ENCODE results near the gene FLAD1. TPM values are rescaled to one million over a fixed set of nuclear protein-coding genes. Genes with fewer than 3 reads are reported as not detected.

Gene FLAD1
- total RNA-seq, 1 donor from 2014 or later, result 55.9 TPM

GRCh38 chr1:155002464-155003226 lies 19.5 kb downstream of the FLAD1 start, which contains the start of gene ZBTB7B:
Gene ZBTB7B (plus strand): TSS chr1:155002802. CDS start chr1:155014661, 11,859 bp downstream.
- no peak for DNase-seq (ENCODE audit: low spot score, unreplicated experiment)
- Mint-ChIP-seq H3K27ac (peak within 1 kb of the TSS; percentile 96), H3K36me3 (ENCODE audit: insufficient read depth) (no peaks in the 10 kb centered on the region), H3K4me3 (ENCODE audit: low read depth) (peak within 1 kb of the TSS; percentile 98), H3K9me3 (ENCODE audit: low read depth) (no peaks in the 10 kb centered on the region), H3K4me1 (ENCODE audit: low read depth) (peaks cover 17% of the 10 kb centered on the region), H3K27me3 (no peaks in the 10 kb centered on the region)
- TF ChIP-seq CTCF (IDR thresholded peaks at IDR 0.05; ENCODE audit: unreplicated experiment), result no peak

- TF ChIP-seq CTCF (IDR thresholded peaks at IDR 0.05; ENCODE audit: unreplicated experiment), result peak; percentile 5
- H3K4me3 Mint-ChIP-seq (ENCODE audit: low read depth), result peak overlapping the region; percentile 98
- H3K4me1 Mint-ChIP-seq (ENCODE audit: low read depth), result peaks cover 17% of the 10 kb centered on the region
- no peak for DNase-seq (ENCODE audit: low spot score, unreplicated experiment)
- no peaks in the 10 kb centered on the region for H3K9me3 Mint-ChIP-seq (ENCODE audit: low read depth)
- no peaks in the 10 kb centered on the region for H3K27me3 Mint-ChIP-seq
- peak overlapping the region; percentile 96 for H3K27ac Mint-ChIP-seq
- H3K36me3 Mint-ChIP-seq (ENCODE audit: insufficient read depth), result no peaks in the 10 kb centered on the region
These were observed 20.2 kb downstream of the FLAD1 start for GRCh38 chr1:155003227-155003765.

GRCh38 chr1:155003766-155004351 lies 20.7 kb downstream of the FLAD1 start:
- DNase-seq (ENCODE audit: low spot score, unreplicated experiment), result no peak
- Mint-ChIP-seq H3K27me3 (no peaks in the 10 kb centered on the region), H3K9me3 (ENCODE audit: low read depth) (no peaks in the 10 kb centered on the region), H3K27ac (peak overlapping the region; percentile 91), H3K36me3 (ENCODE audit: insufficient read depth) (no peaks in the 10 kb centered on the region), H3K4me3 (ENCODE audit: low read depth) (peak overlapping the region; percentile 98), H3K4me1 (ENCODE audit: low read depth) (peaks cover 19% of the 10 kb centered on the region)
- TF ChIP-seq CTCF (IDR thresholded peaks at IDR 0.05; ENCODE audit: unreplicated experiment), result peak; percentile 3

- Mint-ChIP-seq H3K36me3 (ENCODE audit: insufficient read depth) (no peaks in the 10 kb centered on the region), H3K4me1 (ENCODE audit: low read depth) (peaks cover 18% of the 10 kb centered on the region), H3K27ac (peak overlapping the region; percentile 85), H3K9me3 (ENCODE audit: low read depth) (no peaks in the 10 kb centered on the region), H3K4me3 (ENCODE audit: low read depth) (peak overlapping the region; percentile 98), H3K27me3 (no peaks in the 10 kb centered on the region)
- DNase-seq (ENCODE audit: low spot score, unreplicated experiment), result no peak
- no peak for TF ChIP-seq CTCF (IDR thresholded peaks at IDR 0.05; ENCODE audit: unreplicated experiment)
These were observed 21.4 kb downstream of the FLAD1 start for GRCh38 chr1:155004352-155005075.
